OCI-LY3 (cell line): ENCODE measurements around the gene MDGA2.

Source experiments
- EZH2phosphoT487 ChIP-seq: fragments of 200-600 bp; shearing (Covaris generic); IDR thresholded peaks from 2 replicates; pipeline ENCODE4 v1.6.1; 2018; ENCODE audit warnings: antibody characterized with exemption, mixed run types, low read depth
- TF ChIP-seq, protein P1 (sequence below): fragments of 200-600, 300-600 bp; sonication (generic); IDR thresholded peaks from 2 replicates; pipeline ENCODE4 v1.5.1; 2014; ENCODE audit warnings: antibody characterized with exemption, low read length, low read depth

DNA sequence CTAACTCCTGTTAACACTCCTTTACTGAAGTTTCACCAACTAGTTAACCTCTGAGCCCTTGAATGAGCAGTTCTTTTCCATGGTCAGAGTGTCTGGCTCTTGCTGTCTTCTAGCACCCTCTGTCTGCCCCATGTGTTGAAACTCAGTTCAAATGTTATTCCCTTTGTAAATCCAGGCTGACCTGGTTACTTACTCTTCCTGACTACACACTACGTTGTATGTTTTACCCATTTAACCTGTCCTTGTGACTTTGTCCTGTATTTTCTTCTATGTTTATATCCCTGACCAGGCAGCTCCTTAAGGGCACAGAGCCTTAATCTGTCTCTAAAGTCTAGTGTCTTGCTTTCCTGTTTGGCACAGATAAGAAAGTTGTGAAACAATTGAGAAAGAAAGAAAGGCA is 634.9 kb downstream of the MDGA2 start:
- TF ChIP-seq, protein P1, sequence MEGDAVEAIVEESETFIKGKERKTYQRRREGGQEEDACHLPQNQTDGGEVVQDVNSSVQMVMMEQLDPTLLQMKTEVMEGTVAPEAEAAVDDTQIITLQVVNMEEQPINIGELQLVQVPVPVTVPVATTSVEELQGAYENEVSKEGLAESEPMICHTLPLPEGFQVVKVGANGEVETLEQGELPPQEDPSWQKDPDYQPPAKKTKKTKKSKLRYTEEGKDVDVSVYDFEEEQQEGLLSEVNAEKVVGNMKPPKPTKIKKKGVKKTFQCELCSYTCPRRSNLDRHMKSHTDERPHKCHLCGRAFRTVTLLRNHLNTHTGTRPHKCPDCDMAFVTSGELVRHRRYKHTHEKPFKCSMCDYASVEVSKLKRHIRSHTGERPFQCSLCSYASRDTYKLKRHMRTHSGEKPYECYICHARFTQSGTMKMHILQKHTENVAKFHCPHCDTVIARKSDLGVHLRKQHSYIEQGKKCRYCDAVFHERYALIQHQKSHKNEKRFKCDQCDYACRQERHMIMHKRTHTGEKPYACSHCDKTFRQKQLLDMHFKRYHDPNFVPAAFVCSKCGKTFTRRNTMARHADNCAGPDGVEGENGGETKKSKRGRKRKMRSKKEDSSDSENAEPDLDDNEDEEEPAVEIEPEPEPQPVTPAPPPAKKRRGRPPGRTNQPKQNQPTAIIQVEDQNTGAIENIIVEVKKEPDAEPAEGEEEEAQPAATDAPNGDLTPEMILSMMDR = peak; percentile 92
- no peak for TF ChIP-seq EZH2phosphoT487
